NCI-H1417 (cell line): ENCODE data around the gene SMIM13.

Source experiments
- DNase-seq, 3 experiments: peaks; one replicate each; lab custom pipeline; 2025; lab: John Stamatoyannopoulos, UW

The SMIM13 gene

GRCh38 chr6:11121851-11122250 is 28.2 kb downstream of the SMIM13 start:
- no peak for DNase-seq

- DNase-seq = no peak
Observed at GRCh38 chr6:11122380-11122779, 28.7 kb downstream of the SMIM13 start.

GRCh38 chr6:11123978-11124377 is 30.3 kb downstream of the SMIM13 start:
- no peak for DNase-seq

GRCh38 chr6:11126876-11127275 is 33.2 kb downstream of the SMIM13 start:
- no peak for DNase-seq

GRCh38 chr6:11128608-11129007 is 35.0 kb downstream of the SMIM13 start:
- no peak for DNase-seq

GRCh38 chr6:11129908-11130565 is 36.4 kb downstream of the SMIM13 start:
- no peak for DNase-seq

GRCh38 chr6:11130605-11131004 is 37.0 kb downstream of the SMIM13 start:
- no peak for DNase-seq

- no peak for DNase-seq
Observed at GRCh38 chr6:11132194-11132888, 38.7 kb downstream of the SMIM13 start.

GRCh38 chr6:11133281-11133680 is 39.6 kb downstream of the SMIM13 start:
- no peak for DNase-seq

- no peak for DNase-seq
Observed at GRCh38 chr6:11136809-11137208, 43.2 kb downstream of the SMIM13 start.

GRCh38 chr6:11139051-11139960 is 45.7 kb downstream of the SMIM13 start:
- no peak for DNase-seq

- no peak for DNase-seq
Observed at GRCh38 chr6:11140056-11140455, 46.4 kb downstream of the SMIM13 start.

GRCh38 chr6:11141295-11141694 is 47.7 kb downstream of the SMIM13 start:
- no peak for DNase-seq

GRCh38 chr6:11142296-11143027 is 48.8 kb downstream of the SMIM13 start:
- no peak for DNase-seq

GRCh38 chr6:11143394-11144371 is 50.0 kb downstream of the SMIM13 start:
- no peak for DNase-seq

GRCh38 chr6:11144393-11144851 is 50.8 kb downstream of the SMIM13 start:
- DNase-seq = peak; percentile 57 to 83 (median 65)

- DNase-seq = no peak
Observed at GRCh38 chr6:11146117-11146826, 52.6 kb downstream of the SMIM13 start.

- no peak for DNase-seq
Observed at GRCh38 chr6:11149551-11149950, 55.9 kb downstream of the SMIM13 start.

- no peak for DNase-seq
Observed at GRCh38 chr6:11151488-11151887, 57.9 kb downstream of the SMIM13 start.

- no peak for DNase-seq
Observed at GRCh38 chr6:11152581-11152980, 58.9 kb downstream of the SMIM13 start.
